ENCODE measurements around the gene EFNA1.

The EFNA1 gene

DNA sequence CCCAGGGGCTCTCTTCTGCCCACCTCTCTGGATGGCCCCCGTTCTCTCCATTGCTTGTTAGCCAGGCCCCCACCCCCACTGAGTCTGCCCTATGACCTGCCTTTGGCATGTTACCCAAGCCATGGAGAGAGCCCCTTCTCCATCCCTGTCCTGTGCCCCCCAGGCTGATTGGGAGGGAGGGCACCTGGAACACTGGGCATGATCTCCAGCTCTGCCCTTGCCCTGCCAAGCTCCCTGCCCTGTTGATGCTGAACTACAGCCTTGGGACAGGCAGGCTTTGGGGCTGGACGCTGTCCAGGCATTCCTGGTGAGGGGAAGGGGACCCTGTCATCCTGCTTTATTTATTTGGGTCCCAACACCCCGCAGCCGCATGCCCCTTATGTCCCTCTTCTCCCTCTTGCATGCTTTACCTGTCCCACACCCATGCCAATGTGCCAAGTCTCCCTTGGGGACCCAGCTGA, 56.7 kb downstream of the EFNA1 start:
- peak overlapping the region; percentile 9; the same call in 1 of the 2 replicates for H3K4me2 ChIP-seq (ENCODE audit: low read length)
- no peaks in the 10 kb centered on the region for H4K20me1 ChIP-seq (ENCODE audit: insufficient read depth, low read length)
- H3K27me3 ChIP-seq (ENCODE audit: insufficient read depth, low read length), result no peaks in the 10 kb centered on the region; the same call in 1 of the 2 replicates
- H3K9me2 ChIP-seq (ENCODE audit: low read depth, low read length), result no peaks in the 10 kb centered on the region
- H3K36me3 ChIP-seq (ENCODE audit: insufficient read depth, low read length), result peaks cover 7% of the 10 kb centered on the region
- H3F3A ChIP-seq (ENCODE audit: insufficient read depth, low read length), result no peaks in the 10 kb centered on the region
- no peak overlapping the region for H3K27ac ChIP-seq (ENCODE audit: low read depth, low read length, poor library complexity, severe bottlenecking)
- no peak overlapping the region for H2AFZ ChIP-seq (ENCODE audit: low read length)
- H3K4me3 ChIP-seq (ENCODE audit: low read depth, low read length, poor library complexity, severe bottlenecking), result no peak overlapping the region
- H3K9me3 ChIP-seq (ENCODE audit: low read length), result no peaks in the 10 kb centered on the region
- peaks cover 17% of the 10 kb centered on the region for H3K4me1 ChIP-seq (ENCODE audit: insufficient read depth, low read length, severe bottlenecking)
- H3K79me2 ChIP-seq (ENCODE audit: insufficient read depth, low read length), result no peaks in the 10 kb centered on the region
- no peak for TF ChIP-seq CTCF (IDR thresholded peaks at IDR 0.05; ENCODE audit: low read length)
- H3K9ac ChIP-seq (ENCODE audit: low read length), result no peak overlapping the region; the same call in 1 of the 2 replicates
